ENCODE results near the gene SLC35B1.
A peak's percentile ranks its signal among the peaks of the same experiment; 100 is the strongest.
"Not testable (repeated sequence)": the region's sequence is repeated elsewhere in the genome, so short reads cannot be mapped to it uniquely, and the experiment has no call there.

The SLC35B1 gene

GRCh38 chr17:49699966-49700575 lies 7.7 kb downstream of the SLC35B1 start:
- DNase-seq (ENCODE audit: low spot score), result no peak

- no peak for DNase-seq (ENCODE audit: low spot score)
These were observed 9.8 kb downstream of the SLC35B1 start for GRCh38 chr17:49698005-49698404.

GRCh38 chr17:49696233-49696761 lies 11.5 kb downstream of the SLC35B1 start:
- no peak for DNase-seq (ENCODE audit: low spot score)

- no peak for DNase-seq (ENCODE audit: low spot score)
These were observed 12.0 kb downstream of the SLC35B1 start for GRCh38 chr17:49695698-49696232.

GRCh38 chr17:49694847-49695697 lies 12.7 kb downstream of the SLC35B1 start:
- DNase-seq (ENCODE audit: low spot score), result no peak

DNA sequence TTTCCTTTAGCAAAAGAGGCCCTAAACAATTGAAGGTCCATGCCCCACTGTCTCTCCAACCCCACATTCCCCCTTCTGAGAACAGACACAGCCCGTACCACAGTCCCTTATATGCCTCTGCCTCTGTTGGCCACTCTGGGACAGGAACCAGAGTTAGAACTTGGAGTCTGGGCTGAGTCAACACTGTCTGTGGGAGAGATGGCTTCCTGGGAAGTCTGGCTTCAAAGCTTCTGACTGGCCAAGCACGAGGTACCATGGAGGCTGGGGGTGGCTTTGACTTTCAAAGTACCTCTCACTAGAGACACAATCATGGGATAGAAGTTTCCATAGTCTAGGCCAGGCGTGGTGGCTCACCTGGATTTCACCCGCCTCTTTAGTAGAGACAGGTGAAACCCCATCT lies 15.0 kb downstream of the SLC35B1 start:
- no peak for DNase-seq (ENCODE audit: low spot score)

GRCh38 chr17:49691677-49692191 lies 16.0 kb downstream of the SLC35B1 start:
- DNase-seq (ENCODE audit: low spot score), result no peak

DNA sequence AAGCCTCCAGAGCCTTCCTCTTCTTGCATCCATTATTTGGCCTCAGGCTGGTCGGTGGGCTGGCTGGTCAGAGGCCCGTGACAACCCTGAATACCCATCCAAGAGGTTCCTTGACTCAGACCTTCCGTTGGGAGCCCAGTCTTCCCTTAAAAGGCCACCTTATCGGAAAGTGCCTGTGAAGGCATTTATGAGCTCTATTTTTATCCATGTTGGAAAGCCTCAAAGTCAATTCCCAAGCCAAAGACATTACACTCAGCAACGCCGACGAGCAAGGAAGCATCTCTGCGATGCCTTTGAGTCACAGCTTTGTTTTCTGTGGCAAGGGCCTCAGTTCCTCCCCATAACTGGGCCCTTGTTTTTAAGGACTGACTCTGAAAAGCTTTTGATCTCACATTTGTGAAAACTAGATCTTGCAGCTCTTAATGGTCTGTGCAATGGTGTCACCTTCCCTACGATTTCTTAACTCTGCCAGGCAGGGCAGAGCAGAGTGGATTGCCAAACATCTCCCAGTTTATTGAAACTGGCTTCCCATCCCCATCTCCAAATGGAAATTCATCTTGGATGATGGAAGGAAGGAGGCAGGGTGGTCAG lies 16.6 kb downstream of the SLC35B1 start:
- DNase-seq (ENCODE audit: low spot score), result no peak

- no peak for DNase-seq (ENCODE audit: low spot score)
These were observed 17.5 kb downstream of the SLC35B1 start for GRCh38 chr17:49690256-49690655.

DNA sequence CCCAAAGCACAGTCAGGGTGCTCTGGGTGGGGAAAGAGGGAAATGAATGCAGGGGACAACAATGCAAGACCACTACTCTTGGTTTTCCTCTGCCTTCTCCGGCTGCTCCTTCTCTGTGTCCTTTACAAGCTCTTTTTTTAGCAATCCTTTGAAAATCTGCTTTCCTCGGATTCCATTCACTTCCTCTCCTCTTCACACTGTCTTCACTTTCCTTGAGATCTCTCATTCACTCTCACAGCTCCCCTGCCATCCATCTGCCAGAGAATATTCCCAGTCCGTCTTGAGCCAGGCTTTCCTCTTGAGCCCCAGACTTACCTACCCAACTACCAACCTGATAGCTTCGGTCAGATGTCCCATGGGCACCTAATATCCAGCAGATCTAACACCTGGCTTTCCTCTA lies 18.9 kb downstream of the SLC35B1 start:
- no peak for DNase-seq (ENCODE audit: low spot score)

DNA sequence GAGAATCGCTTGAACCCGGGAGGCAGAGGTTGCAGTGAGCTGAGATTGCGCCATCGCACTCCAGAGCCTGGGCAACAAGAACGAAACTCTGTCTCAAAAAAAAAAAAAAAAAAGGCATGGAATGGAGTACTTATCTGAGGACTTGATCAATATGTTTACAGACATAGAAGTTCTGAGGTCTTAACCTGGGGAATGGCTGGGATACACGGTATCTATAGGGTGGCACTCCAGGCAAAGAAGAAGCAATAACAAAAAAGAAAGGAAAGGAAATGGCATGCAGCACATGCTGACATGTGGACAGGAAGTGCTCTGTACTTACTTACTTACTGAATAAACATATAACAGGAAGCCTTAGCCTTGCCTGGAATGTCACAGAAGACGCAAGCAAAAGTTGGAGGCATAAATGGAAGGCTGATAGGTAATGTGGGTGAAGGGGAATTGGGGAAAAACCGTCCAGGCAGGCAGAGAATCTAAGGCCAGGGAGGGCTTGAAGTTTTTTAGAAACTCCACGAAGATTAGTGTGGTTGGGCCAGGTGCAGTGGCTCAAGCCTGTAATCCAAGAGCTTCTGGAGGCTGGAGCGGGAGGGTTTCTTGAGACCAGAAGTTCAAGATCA lies 19.8 kb downstream of the SLC35B1 start:
- DNase-seq (ENCODE audit: low spot score), result no peak

DNA sequence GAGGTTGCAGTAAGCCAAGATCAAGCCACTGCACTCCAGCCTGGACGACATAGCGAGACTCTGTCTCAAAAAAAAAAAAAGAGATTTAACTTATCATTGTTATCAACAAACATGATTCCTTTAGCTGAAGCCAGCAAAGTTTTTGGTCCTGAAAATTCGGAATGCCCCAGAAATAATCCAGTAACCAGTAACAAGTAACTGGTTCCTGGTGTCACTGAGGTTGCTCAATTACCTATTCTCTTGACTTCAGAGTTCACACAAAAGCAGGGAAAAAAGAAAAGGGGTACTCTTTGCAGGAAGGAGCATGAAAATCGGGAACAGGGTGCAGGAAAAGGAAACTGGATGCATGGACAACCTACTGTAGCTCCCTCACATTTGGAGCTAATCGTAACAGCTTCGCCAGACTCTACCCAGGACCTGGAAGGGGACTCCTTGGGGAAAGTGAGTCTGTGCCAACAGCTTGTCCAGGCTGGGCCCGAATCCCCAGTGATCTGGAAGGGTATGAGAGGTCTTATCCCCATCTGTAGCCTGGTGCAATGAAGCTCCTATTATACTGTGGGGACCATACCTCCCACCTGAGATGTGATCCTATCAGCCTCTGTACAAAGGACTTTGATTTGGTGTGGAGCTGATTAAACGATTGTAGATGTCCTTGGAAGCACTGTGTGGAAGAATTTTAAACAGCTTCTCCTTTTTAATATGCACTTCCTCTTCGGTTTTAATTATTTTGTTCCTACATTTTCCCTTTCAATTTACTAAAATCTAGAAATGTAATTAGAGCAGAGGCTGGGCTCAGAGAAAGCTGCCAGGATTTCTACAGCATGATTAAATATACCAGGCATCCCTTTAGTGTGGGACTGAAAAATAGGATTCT lies 26.4 kb downstream of the SLC35B1 start:
- no peak for DNase-seq (ENCODE audit: low spot score)

DNA sequence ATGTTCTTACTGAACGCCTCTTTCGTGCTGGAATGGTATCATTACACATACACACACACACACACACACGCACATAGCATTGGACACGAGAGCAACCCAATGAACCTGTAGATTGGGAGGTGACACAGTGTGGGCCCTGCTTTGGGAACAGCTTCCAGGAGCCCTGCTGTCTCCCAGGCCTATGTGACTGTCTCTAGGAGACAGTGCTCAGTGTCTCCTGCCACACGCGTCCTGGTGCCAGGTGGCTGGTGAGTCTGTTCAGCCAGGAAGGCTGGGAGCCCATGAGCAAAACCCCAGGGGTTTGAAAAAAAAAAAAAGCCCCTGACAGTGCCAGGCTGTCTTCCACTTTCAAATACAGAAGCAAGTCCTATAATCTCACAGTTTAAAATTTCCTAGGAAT lies 27.4 kb downstream of the SLC35B1 start:
- DNase-seq (ENCODE audit: low spot score), result no peak

DNA sequence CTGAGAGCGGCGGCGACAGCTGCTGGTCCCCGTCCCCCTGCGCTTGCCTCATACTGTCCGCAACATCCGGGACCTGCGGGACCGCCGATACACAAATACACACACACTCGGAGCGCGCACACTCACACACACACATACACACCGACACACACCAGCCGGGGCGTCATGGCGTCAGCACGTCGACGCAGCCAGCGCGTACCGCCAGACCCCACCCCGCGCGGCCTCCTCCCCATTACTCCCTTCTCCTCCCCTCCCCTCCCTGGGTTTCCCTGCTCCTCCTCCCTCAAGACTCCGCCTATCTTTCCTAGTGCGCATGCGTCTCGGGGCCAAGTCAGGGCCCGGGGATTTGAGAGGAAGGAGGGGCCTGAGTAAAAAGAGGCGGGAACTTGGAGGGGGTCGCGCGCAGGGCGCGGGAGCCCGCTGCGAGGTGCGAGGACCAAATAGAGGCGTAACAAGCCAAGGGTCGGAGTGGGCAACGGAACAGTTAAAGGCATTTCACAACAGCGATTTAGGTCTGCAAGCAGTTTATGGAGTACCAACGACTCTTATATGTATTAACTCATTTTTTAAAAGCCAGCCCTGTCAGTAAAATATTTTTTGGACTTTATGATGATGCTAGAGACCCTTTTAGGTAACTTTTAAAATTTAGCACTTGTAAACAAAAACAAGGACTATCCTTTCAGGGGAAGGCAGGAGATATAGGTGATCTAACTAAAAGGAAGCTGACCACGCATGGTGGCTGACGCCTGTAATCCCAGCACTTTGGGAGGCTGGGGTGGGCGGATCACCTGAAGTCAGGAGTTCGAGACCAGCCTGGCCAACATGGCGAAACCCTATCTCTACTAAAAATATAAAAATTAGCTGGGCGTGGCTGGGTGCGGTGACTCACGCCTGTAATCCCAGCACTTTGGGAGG lies 29.6 kb downstream of the SLC35B1 start, which contains the start of gene SPOP:
Gene SPOP, minus strand, starts transcription at position 165 of the 915 bp plus-strand sequence. CDS start 55,287 bp downstream, outside the sequence.
- peak; percentile 99 for DNase-seq (ENCODE audit: low spot score)

- peak; percentile 84 for DNase-seq (ENCODE audit: low spot score)
These were observed 30.4 kb downstream of the SLC35B1 start for GRCh38 chr17:49677134-49677932.

DNA sequence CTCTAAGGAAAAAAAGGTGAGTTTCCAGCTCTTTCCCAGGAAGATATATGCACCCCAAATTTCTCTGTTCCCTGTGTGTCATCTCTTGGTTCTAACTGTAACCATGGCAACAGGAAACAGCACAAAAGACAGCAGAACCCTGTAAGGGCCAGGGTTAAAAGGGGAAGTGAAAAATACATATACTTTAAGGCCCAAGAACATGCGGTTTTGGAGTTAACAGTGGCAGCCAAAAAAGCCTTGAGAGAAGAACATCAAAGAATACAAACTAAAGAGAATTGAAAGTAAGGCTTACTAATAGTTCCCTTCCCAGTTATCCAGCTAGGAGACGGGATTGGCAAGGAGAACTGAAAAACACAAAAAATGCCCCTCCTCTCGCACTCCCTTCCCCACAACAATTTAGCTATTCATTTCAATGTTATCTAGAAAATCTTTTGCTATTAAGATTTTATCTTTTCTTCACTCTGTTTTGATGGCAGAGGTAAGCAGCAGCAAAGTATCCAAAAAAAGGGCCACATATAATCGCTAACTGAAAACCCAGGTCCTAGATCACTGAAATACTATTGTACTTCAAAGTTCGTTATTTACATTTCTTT lies 31.4 kb downstream of the SLC35B1 start:
- no peak for DNase-seq (ENCODE audit: low spot score)

DNA sequence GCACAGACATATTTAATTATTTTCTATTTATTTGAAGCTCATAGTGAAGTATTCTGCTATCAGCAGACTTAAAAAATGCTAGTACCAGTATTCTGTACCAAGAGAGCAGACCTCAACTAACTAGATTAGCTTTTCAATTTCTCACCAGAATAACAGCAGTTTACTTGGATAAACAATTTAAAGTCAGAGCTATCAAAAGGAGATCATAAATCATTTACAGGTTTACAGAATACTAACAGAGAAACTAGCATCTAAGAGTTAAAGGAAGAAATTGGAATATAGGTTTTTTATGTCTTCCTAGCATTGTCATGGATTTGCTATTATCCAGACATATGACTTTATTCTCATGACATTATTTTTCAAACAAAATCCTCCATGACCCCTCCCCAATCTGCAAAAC lies 33.3 kb downstream of the SLC35B1 start:
- DNase-seq (ENCODE audit: low spot score), result no peak

DNA sequence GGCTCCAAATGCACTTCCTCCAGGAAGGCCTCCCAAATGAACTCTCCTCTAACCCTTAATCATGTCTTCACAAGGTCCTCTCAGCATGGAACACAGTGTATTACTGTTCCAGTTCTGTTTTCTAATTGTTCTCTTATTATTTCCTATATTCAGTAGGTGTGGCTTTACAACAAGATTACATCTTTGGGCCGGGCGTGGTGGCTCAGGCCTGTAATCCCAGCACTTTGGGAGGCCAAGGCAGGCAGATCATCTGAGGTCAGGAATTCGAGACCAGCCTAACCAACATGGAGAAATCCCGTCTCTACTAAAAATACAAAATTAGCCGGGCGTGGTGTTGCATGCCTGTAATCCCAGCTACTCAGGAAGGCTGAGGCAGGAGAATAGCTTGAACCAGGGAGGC lies 34.1 kb downstream of the SLC35B1 start:
- DNase-seq (ENCODE audit: low spot score), result not testable (repeated sequence)

- DNase-seq (ENCODE audit: low spot score), result no peak
These were observed 37.1 kb downstream of the SLC35B1 start for GRCh38 chr17:49670641-49671040.
